Measurements from ENCODE around the gene EEF1E1. TPM values are rescaled to one million over a fixed set of nuclear protein-coding genes. Genes with fewer than 3 reads are reported as not detected.

Gene EEF1E1
- total RNA-seq, 2 donors from 2014 or later = 18.9 to 25.4 TPM

GRCh38 chr6:8066108-8066507 lies 36.2 kb downstream of the EEF1E1 start:
- intact Hi-C loops (cut with DNase I) = no loop called here
- 82 to 88% methylated on average over 4 of the region's 4 CpGs for WGBS, 2 donors
- no peak overlapping the region for H3K27ac ChIP-seq

GRCh38 chr6:8065519-8065911 lies 36.8 kb downstream of the EEF1E1 start:
- no peak for DNase-seq
- H3K27ac ChIP-seq = no peak overlapping the region
- H3K36me3 ChIP-seq (replicated peaks in 1 of 2; ENCODE audit: insufficient read depth in 1 of 2, low read depth in 2 of 2) = peaks cover 0 to 1% of the 10 kb centered on the region in 2 donors
- intact Hi-C loops (cut with DNase I) = no loop called here
- H3K4me1 ChIP-seq = peaks cover 6% of the 10 kb centered on the region
- no peak overlapping the region for H3K4me3 ChIP-seq
- H3K27me3 ChIP-seq = no peaks in the 10 kb centered on the region
- WGBS, 2 donors = 79 to 86% methylated on average over 4 of the region's 4 CpGs
- TF ChIP-seq CTCF (IDR thresholded peaks at IDR 0.05) (no peak), POLR2A (IDR thresholded peaks at IDR 0.05) (no peak)
- ATAC-seq = no peak
- no peaks in the 10 kb centered on the region for H3K9me3 ChIP-seq

More at GRCh38 chr6:8066108-8066507, 36.2 kb downstream of the EEF1E1 start:
- Histone ChIP-seq H3K4me1 (peaks cover 6% of the 10 kb centered on the region), H3K27me3 (no peaks in the 10 kb centered on the region), H3K36me3 (replicated peaks in 1 of 2; ENCODE audit: insufficient read depth in 1 of 2, low read depth in 2 of 2) (peaks cover 0 to 1% of the 10 kb centered on the region in 2 donors), H3K9me3 (no peaks in the 10 kb centered on the region), H3K4me3 (no peak overlapping the region)
- ATAC-seq (no peak), DNase-seq (no peak)
- TF ChIP-seq CTCF (IDR thresholded peaks at IDR 0.05) (no peak), POLR2A (IDR thresholded peaks at IDR 0.05) (no peak)

GRCh38 chr6:8064638-8065518 lies 37.5 kb downstream of the EEF1E1 start:
- peak in 1 of 7 experiments; percentile 3 for TF ChIP-seq CTCF (IDR thresholded peaks at IDR 0.05)
- no peak for TF ChIP-seq POLR2A (IDR thresholded peaks at IDR 0.05)
- intact Hi-C loops (cut with DNase I) = no loop called here
- WGBS, 2 donors = 67 to 80% methylated on average over 7 of the region's 7 CpGs

GRCh38 chr6:8063761-8064637 lies 38.3 kb downstream of the EEF1E1 start, which contains the start of gene BLOC1S5:
Gene BLOC1S5, minus strand, starts transcription at chr6:8064389. Its CDS starts 13 bp downstream, at chr6:8064376.
- peak; percentile 99 for ATAC-seq
- peaks cover 6% of the 10 kb centered on the region for H3K4me1 ChIP-seq
- H3K9me3 ChIP-seq = no peaks in the 10 kb centered on the region
- peaks cover 0 to 1% of the 10 kb centered on the region in 2 donors for H3K36me3 ChIP-seq (replicated peaks in 1 of 2; ENCODE audit: insufficient read depth in 1 of 2, low read depth in 2 of 2)
- peak; percentile 96 to 98 (median 98) for DNase-seq
- peak within 1 kb of the TSS; percentile 71 to 89 (median 76) for H3K27ac ChIP-seq
- intact Hi-C loops (cut with DNase I) = no loop called here
- TF ChIP-seq POLR2A (IDR thresholded peaks at IDR 0.05) = peak in 2 of 3 donors; percentile 71 to 79
- peak in 3 of 7 experiments; percentile 11 to 39 (median 28) for TF ChIP-seq CTCF (IDR thresholded peaks at IDR 0.05)
- no peaks in the 10 kb centered on the region for H3K27me3 ChIP-seq
- 0% methylated on average over 26 to 63 of the region's 64 CpGs for WGBS, 2 donors
- peak within 1 kb of the TSS; percentile 73 to 85 for H3K4me3 ChIP-seq

More at GRCh38 chr6:8064638-8065518, 37.5 kb downstream of the EEF1E1 start:
- peaks cover 0 to 1% of the 10 kb centered on the region in 2 donors for H3K36me3 ChIP-seq (replicated peaks in 1 of 2; ENCODE audit: insufficient read depth in 1 of 2, low read depth in 2 of 2)
- ATAC-seq = no peak
- peak overlapping the region in 3 of 4 donors; percentile 71 to 89 (median 78) for H3K27ac ChIP-seq
- DNase-seq = no peak
- H3K4me1 ChIP-seq = peaks cover 6% of the 10 kb centered on the region
- H3K27me3 ChIP-seq = no peaks in the 10 kb centered on the region
- peak overlapping the region in 1 of 2 donors; percentile 73 for H3K4me3 ChIP-seq
- no peaks in the 10 kb centered on the region for H3K9me3 ChIP-seq

Data from body of pancreas (tissue), 4 donors.